Choroid plexus epithelial cell (primary cell): Measurements from ENCODE around the gene CADM3.
A peak's percentile ranks its signal among the peaks of the same experiment; 100 is the strongest.

Experiments
- DNase-seq: peaks from one replicate; pipeline ENCODE4 v3.0.0-alpha.2; 2010; ENCODE audit warnings: low read depth
- H3K4me3 ChIP-seq: 2 replicates; pipeline ENCODE4 v1.5.1; 2011; ENCODE audit warnings: low read depth, mild to moderate bottlenecking, control low read depth, low read length, moderate library complexity
- TF ChIP-seq, protein P1 (sequence below): conservative IDR thresholded peaks from 2 replicates; pipeline ENCODE4 v1.5.1; 2011; ENCODE audit warnings: low read depth, mild to moderate bottlenecking, control low read depth, inconsistent platforms, low read length, moderate library complexity

The CADM3 gene, protein sequence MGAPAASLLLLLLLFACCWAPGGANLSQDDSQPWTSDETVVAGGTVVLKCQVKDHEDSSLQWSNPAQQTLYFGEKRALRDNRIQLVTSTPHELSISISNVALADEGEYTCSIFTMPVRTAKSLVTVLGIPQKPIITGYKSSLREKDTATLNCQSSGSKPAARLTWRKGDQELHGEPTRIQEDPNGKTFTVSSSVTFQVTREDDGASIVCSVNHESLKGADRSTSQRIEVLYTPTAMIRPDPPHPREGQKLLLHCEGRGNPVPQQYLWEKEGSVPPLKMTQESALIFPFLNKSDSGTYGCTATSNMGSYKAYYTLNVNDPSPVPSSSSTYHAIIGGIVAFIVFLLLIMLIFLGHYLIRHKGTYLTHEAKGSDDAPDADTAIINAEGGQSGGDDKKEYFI

DNA sequence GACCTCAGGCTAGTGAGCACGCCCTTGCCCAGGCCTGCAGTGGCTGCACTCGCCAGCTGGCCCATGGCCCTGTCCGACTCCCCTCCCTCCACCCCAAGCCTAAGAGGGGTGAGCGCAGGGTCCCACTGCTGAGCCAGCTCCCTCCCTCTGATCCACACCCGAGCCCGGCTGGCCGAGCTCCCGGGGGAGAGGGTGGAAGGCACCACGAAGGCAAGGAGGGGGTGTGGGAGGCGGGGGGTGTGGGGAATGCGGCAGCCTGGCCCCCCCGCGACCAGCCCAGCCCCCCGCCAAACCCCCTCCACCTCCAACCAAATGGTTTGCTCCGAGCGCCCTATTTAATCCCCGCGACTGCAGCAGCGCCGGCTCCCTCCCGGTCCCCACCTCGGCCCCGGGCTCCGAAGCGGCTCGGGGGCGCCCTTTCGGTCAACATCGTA, at the start of gene CADM3:
TSS of gene CADM3 (plus strand) at position 362 of the 434 bp plus-strand sequence. CDS start 151 bp downstream, outside the sequence.
- DNase-seq, result no peak
- TF ChIP-seq, protein P1, sequence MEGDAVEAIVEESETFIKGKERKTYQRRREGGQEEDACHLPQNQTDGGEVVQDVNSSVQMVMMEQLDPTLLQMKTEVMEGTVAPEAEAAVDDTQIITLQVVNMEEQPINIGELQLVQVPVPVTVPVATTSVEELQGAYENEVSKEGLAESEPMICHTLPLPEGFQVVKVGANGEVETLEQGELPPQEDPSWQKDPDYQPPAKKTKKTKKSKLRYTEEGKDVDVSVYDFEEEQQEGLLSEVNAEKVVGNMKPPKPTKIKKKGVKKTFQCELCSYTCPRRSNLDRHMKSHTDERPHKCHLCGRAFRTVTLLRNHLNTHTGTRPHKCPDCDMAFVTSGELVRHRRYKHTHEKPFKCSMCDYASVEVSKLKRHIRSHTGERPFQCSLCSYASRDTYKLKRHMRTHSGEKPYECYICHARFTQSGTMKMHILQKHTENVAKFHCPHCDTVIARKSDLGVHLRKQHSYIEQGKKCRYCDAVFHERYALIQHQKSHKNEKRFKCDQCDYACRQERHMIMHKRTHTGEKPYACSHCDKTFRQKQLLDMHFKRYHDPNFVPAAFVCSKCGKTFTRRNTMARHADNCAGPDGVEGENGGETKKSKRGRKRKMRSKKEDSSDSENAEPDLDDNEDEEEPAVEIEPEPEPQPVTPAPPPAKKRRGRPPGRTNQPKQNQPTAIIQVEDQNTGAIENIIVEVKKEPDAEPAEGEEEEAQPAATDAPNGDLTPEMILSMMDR, result no peak
- H3K4me3 ChIP-seq, result no peak within 1 kb of the TSS

DNA sequence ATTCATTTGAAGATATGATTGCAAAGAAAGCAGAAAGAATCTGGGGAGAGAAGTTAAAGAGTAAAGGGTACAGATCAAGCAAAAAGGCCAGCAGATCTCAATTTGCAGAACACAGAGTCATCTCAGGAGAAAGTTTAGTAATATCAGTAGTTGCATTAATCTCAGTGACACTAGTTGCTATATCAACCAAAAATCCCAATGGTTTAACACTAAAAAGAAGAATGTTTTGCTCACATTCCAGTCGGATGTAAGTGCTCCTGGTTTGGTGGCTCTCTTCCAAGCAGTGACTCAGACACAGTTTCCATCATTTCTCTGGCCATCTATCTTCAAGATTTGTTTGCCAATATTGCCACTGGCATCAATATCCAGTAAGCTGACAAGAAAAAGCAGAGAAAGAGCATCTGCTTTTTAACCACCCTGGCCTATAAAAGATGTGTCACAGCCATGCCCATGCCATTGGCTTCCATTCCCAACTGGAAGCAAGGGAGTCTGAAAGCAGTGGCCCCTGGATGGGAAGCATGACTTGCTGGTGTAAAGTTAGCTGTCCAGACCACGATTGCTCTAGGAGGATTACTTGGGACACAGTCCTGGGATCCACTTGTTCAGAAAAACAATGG, 49.3 kb upstream of the CADM3 start:
- TF ChIP-seq, protein P1, result no peak
- DNase-seq, result peak; percentile 63
- no peak overlapping the region for H3K4me3 ChIP-seq

DNA sequence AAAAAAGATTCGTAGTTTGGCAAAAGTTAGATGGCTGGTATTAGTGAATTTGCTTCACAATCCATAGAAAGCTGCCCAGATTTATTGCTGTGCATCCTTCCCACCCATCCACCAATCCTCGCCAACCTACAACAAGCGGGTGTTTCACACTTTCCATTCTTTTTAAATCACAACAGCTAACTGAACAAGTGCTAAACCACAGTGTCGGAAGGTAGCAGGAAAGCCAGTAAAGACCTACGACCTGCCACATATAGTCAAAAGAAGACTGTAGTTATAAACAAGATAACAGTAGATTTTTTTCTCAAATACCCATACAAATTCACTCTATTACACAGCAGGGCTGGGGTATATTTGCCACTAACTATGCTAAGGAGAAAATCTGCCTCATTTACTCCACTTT, 47.8 kb upstream of the CADM3 start:
- no peak overlapping the region for H3K4me3 ChIP-seq
- no peak for DNase-seq
- TF ChIP-seq, protein P1, result no peak

DNA sequence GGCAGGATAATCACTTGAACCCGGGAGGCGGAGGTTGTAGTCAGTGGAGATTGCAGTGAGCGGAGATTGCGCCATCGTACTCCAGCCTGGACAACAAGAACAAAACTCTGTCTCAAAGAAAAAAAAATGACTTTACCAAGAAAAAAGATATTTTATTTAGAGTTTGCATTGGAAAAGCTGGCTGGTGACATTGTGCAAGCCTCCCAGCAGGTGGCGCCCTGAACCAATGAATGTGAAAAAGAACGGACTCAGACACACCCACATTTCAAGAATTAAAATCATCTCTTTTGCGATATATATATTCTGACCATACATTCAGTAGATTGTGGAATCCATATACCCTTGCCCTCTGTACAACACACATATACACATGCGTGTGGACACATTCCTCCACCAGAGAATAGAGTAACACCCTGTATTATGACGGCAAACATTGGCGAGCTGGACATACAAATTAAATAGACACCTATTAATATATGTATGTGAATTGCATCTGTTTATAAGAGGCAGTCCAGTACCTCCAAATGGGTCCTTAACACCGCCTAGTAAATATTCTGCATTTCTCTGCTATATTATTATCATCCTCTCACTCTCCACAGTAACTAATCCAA, 39.0 kb upstream of the CADM3 start:
- DNase-seq, result peak; percentile 78
- TF ChIP-seq, protein P1, result peak; percentile 89
- no peak overlapping the region for H3K4me3 ChIP-seq

DNA sequence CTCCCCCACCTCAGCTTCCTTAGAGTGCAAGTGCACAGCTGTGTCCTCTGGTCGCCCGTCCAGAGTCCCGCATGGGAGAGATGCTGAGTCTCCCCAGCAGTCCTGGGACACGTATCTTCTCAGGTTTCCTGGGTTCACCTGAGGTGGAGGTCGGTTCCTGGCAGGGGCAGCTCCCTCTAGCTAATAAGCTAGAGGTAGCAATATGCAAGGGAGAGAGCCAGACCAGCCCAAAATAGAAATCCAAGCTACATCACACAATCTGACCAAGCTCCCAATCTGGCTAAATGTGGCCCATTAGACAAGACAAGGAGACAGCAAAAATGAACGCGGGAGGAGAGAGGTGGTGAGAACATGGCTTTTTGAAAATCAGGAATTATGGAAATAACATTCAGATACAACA, 30.9 kb upstream of the CADM3 start:
- no peak for DNase-seq
- TF ChIP-seq, protein P1, result no peak
- no peak overlapping the region for H3K4me3 ChIP-seq

DNA sequence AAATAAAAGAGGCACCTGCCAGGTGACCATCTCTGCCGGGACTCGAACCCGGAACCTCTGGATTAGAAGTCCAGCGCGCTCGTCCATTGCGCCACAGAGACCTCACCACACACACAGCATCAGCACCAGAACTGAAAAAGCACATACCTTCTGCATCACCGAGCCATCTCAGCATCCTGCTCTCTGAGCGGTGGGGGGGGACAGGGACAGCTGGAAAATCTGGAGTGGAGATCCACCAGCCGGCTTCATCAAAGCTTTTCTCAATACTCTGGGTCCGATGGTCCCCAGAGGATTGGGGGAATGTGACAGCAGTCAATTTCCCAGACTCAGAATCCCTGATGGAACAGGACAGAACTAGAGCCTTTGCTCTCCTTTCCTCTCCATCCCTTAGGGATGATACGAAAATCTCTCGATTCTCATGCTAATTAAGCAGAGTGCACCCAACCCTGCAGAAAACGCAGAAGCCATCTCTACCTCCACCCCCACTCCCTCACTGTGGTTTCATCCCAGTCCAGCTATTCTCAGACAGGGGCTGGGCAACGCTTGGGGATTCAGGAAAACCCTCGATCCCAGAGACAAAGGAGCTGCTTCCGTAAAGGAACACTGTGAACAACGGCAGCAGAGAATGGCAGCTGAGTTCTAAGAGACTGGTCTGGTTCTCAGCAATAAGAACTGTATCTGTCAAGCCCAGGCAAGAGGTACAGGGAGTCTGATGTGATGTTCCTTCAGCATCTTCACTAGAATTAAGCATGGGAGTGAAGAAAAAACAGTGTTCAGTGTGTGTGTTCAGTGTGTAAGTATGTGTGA, 29.6 kb upstream of the CADM3 start:
- DNase-seq, result peak; percentile 62
- H3K4me3 ChIP-seq, result peak overlapping the region; percentile 22
- TF ChIP-seq, protein P1, result no peak
